ENCODE measurements around the gene CCNG2. TPM values are rescaled to one million over a fixed set of nuclear protein-coding genes. Genes with fewer than 3 reads are reported as not detected.

The CCNG2 gene
- total RNA-seq, 1 experiment from 2014 or later: 38.8 TPM

- H3K9ac ChIP-seq (ENCODE audit: low read length): no peak overlapping the region
- H3K4me2 ChIP-seq (ENCODE audit: low read depth, low read length, poor library complexity, severe bottlenecking): no peak overlapping the region
- H2AFZ ChIP-seq (ENCODE audit: low read length): no peak overlapping the region
- no peak overlapping the region for H3K27ac ChIP-seq (ENCODE audit: low read length)
- no peak for DNase-seq
- no peaks in the 10 kb centered on the region for H3K9me2 ChIP-seq (replicated peaks; ENCODE audit: insufficient read depth, low read length)
- no peaks in the 10 kb centered on the region for H3K36me3 ChIP-seq (ENCODE audit: insufficient read depth, low read length)
- H3K4me1 ChIP-seq (ENCODE audit: low read length): peaks cover 17% of the 10 kb centered on the region
- no peaks in the 10 kb centered on the region for H3K27me3 ChIP-seq (ENCODE audit: low read length)
- H4K20me1 ChIP-seq (ENCODE audit: insufficient read depth, low read depth, low read length): no peaks in the 10 kb centered on the region
- H3K9me3 ChIP-seq (ENCODE audit: low read length): no peaks in the 10 kb centered on the region
- no peaks in the 10 kb centered on the region for H3K79me2 ChIP-seq (ENCODE audit: low read length)
- H3K4me3 ChIP-seq (ENCODE audit: low read length): no peak overlapping the region
Measured at GRCh38 chr4:77196866-77197265, 39.9 kb downstream of the CCNG2 start.

DNA sequence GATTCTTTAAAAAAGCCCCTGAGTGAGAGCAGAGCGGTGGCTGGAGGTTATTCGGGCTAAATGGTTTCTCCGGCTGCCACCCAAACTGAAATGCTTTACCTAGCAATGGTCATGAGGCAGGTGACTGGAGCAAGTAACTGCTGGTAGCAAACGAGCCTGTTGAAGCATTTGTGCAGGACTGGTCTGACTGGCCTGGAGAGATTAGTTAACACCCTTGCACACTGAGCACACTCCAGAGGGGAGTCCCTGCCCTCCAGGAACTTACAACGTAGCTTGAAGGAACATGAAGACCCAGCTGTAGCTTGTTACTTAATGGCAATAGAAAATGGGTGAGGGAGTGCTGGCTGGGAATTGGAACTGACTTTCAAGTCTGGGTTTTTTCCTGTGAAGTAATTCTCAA is 40.4 kb downstream of the CCNG2 start:
- Histone ChIP-seq H3K4me3 (ENCODE audit: low read length) (no peak overlapping the region), H3K9ac (ENCODE audit: low read length) (no peak overlapping the region), H3K79me2 (ENCODE audit: low read length) (no peaks in the 10 kb centered on the region), H4K20me1 (ENCODE audit: insufficient read depth, low read depth, low read length) (no peaks in the 10 kb centered on the region), H3K27me3 (ENCODE audit: low read length) (no peaks in the 10 kb centered on the region), H3K36me3 (ENCODE audit: insufficient read depth, low read length) (no peaks in the 10 kb centered on the region), H3K4me1 (ENCODE audit: low read length) (peaks cover 17% of the 10 kb centered on the region), H3K9me2 (replicated peaks; ENCODE audit: insufficient read depth, low read length) (no peaks in the 10 kb centered on the region), H3K27ac (ENCODE audit: low read length) (no peak overlapping the region), H3K9me3 (ENCODE audit: low read length) (no peaks in the 10 kb centered on the region), H2AFZ (ENCODE audit: low read length) (no peak overlapping the region), H3K4me2 (ENCODE audit: low read depth, low read length, poor library complexity, severe bottlenecking) (no peak overlapping the region)
- DNase-seq: no peak

DNA sequence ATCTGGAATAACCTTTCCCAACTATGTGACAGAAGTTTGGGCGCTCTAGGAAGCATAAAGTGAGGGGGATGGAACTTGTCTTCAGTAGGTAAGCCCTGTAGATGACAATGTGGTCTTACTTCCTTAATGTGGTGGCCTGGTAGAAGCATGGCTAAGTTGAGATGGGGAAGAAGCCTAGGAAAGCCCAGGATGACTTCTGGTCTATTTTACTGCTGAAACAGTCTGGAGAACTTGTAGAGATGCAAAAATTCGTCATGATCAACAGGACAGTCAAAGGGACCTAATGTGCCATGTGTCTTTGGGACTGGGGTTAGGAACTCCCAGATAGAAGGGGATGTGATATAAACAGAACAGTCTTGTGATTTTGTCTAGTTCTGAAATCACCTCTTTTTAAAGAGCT is 40.8 kb downstream of the CCNG2 start:
- Histone ChIP-seq H3K27ac (ENCODE audit: low read length) (no peak overlapping the region), H3K9me2 (replicated peaks; ENCODE audit: insufficient read depth, low read length) (no peaks in the 10 kb centered on the region), H3K4me3 (ENCODE audit: low read length) (no peak overlapping the region), H2AFZ (ENCODE audit: low read length) (no peak overlapping the region), H4K20me1 (ENCODE audit: insufficient read depth, low read depth, low read length) (no peaks in the 10 kb centered on the region), H3K9me3 (ENCODE audit: low read length) (no peaks in the 10 kb centered on the region), H3K79me2 (ENCODE audit: low read length) (no peaks in the 10 kb centered on the region), H3K4me1 (ENCODE audit: low read length) (peaks cover 17% of the 10 kb centered on the region), H3K4me2 (ENCODE audit: low read depth, low read length, poor library complexity, severe bottlenecking) (no peak overlapping the region), H3K9ac (ENCODE audit: low read length) (no peak overlapping the region), H3K27me3 (ENCODE audit: low read length) (no peaks in the 10 kb centered on the region), H3K36me3 (ENCODE audit: insufficient read depth, low read length) (no peaks in the 10 kb centered on the region)
- DNase-seq: no peak

- Histone ChIP-seq H3K4me2 (ENCODE audit: low read depth, low read length, poor library complexity, severe bottlenecking) (no peak overlapping the region), H3K27ac (ENCODE audit: low read length) (no peak overlapping the region), H3K4me1 (ENCODE audit: low read length) (peaks cover 4% of the 10 kb centered on the region), H4K20me1 (ENCODE audit: insufficient read depth, low read depth, low read length) (no peaks in the 10 kb centered on the region), H2AFZ (ENCODE audit: low read length) (no peak overlapping the region), H3K9me2 (replicated peaks; ENCODE audit: insufficient read depth, low read length) (no peaks in the 10 kb centered on the region), H3K36me3 (ENCODE audit: insufficient read depth, low read length) (no peaks in the 10 kb centered on the region), H3K27me3 (ENCODE audit: low read length) (no peaks in the 10 kb centered on the region), H3K9ac (ENCODE audit: low read length) (no peak overlapping the region), H3K79me2 (ENCODE audit: low read length) (no peaks in the 10 kb centered on the region), H3K4me3 (ENCODE audit: low read length) (no peak overlapping the region), H3K9me3 (ENCODE audit: low read length) (no peaks in the 10 kb centered on the region)
- DNase-seq: no peak
Measured at GRCh38 chr4:77199276-77199675, 42.3 kb downstream of the CCNG2 start.

DNA sequence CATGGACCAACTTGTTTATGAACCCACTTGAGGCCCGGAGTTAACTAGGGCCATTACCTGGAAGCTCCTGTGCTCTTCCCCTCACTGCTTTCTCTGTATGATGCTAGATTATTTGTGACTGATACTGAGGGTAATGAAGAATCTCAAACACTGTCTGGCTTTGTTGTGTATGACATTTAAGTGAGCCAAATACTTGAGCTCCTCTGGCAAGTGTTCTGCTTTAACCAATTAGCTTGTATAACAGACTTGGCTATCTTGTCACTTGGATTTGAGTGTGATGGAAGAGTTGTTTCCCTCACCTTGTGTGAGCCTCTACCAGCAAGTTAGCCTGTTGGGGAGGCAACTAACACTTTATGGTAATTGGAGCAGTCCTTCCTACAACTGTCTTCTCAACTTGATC is 42.7 kb downstream of the CCNG2 start:
- DNase-seq: no peak
- Histone ChIP-seq H3K27ac (ENCODE audit: low read length) (no peak overlapping the region), H3K27me3 (ENCODE audit: low read length) (no peaks in the 10 kb centered on the region), H3K36me3 (ENCODE audit: insufficient read depth, low read length) (no peaks in the 10 kb centered on the region), H3K4me3 (ENCODE audit: low read length) (no peak overlapping the region), H3K4me2 (ENCODE audit: low read depth, low read length, poor library complexity, severe bottlenecking) (no peak overlapping the region), H3K9ac (ENCODE audit: low read length) (no peak overlapping the region), H4K20me1 (ENCODE audit: insufficient read depth, low read depth, low read length) (no peaks in the 10 kb centered on the region), H3K9me3 (ENCODE audit: low read length) (no peaks in the 10 kb centered on the region), H3K9me2 (replicated peaks; ENCODE audit: insufficient read depth, low read length) (no peaks in the 10 kb centered on the region), H3K4me1 (ENCODE audit: low read length) (no peaks in the 10 kb centered on the region; the same call in 1 of the 2 replicates), H2AFZ (ENCODE audit: low read length) (no peak overlapping the region), H3K79me2 (ENCODE audit: low read length) (no peaks in the 10 kb centered on the region)

DNA sequence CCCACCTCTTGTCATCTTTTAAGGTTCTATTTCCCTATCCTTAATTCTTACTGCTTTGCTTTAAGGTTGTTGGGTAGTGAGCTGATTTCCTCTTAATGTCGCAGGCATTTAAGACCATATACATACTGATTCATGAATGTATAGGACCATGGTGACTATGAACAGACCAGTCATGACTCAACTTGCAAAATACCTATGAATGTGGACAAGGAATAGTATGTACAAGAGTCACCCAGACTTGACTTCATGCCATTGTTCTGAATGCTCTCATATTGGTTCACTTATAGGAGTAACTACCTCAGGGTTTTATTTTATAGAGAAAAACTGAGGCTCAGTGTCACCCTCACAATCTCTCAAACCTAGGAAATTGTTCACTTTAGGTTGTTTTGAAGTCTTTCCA is 44.3 kb downstream of the CCNG2 start:
- H3K9me2 ChIP-seq (replicated peaks; ENCODE audit: insufficient read depth, low read length): no peaks in the 10 kb centered on the region
- H3K9ac ChIP-seq (ENCODE audit: low read length): no peak overlapping the region
- no peak overlapping the region for H3K4me3 ChIP-seq (ENCODE audit: low read length)
- H3K27me3 ChIP-seq (ENCODE audit: low read length): no peaks in the 10 kb centered on the region
- no peaks in the 10 kb centered on the region for H3K36me3 ChIP-seq (ENCODE audit: insufficient read depth, low read length)
- no peak for DNase-seq
- H3K4me2 ChIP-seq (ENCODE audit: low read depth, low read length, poor library complexity, severe bottlenecking): no peak overlapping the region
- no peak overlapping the region for H3K27ac ChIP-seq (ENCODE audit: low read length)
- no peaks in the 10 kb centered on the region for H3K9me3 ChIP-seq (ENCODE audit: low read length)
- H3K79me2 ChIP-seq (ENCODE audit: low read length): no peaks in the 10 kb centered on the region
- H2AFZ ChIP-seq (ENCODE audit: low read length): no peak overlapping the region
- H4K20me1 ChIP-seq (ENCODE audit: insufficient read depth, low read depth, low read length): no peaks in the 10 kb centered on the region
- H3K4me1 ChIP-seq (ENCODE audit: low read length): no peaks in the 10 kb centered on the region

- Histone ChIP-seq H3K36me3 (ENCODE audit: insufficient read depth, low read length) (no peaks in the 10 kb centered on the region), H3K9me3 (ENCODE audit: low read length) (no peaks in the 10 kb centered on the region), H3K27ac (ENCODE audit: low read length) (no peak overlapping the region)
Measured at GRCh38 chr4:77201857-77202256, 44.9 kb downstream of the CCNG2 start.

GRCh38 chr4:77202491-77202890 is 45.5 kb downstream of the CCNG2 start:
- H3K9me3 ChIP-seq (ENCODE audit: low read length): no peaks in the 10 kb centered on the region
- H3K27me3 ChIP-seq (ENCODE audit: low read length): no peaks in the 10 kb centered on the region
- H4K20me1 ChIP-seq (ENCODE audit: insufficient read depth, low read depth, low read length): no peaks in the 10 kb centered on the region
- DNase-seq: no peak
- no peak overlapping the region for H3K9ac ChIP-seq (ENCODE audit: low read length)
- no peaks in the 10 kb centered on the region for H3K9me2 ChIP-seq (replicated peaks; ENCODE audit: insufficient read depth, low read length)
- H3K79me2 ChIP-seq (ENCODE audit: low read length): no peaks in the 10 kb centered on the region
- H3K4me1 ChIP-seq (ENCODE audit: low read length): no peaks in the 10 kb centered on the region
- no peak overlapping the region for H3K4me2 ChIP-seq (ENCODE audit: low read depth, low read length, poor library complexity, severe bottlenecking)
- no peak overlapping the region for H2AFZ ChIP-seq (ENCODE audit: low read length)
- no peak overlapping the region for H3K27ac ChIP-seq (ENCODE audit: low read length)
- no peak overlapping the region for H3K4me3 ChIP-seq (ENCODE audit: low read length)
- no peaks in the 10 kb centered on the region for H3K36me3 ChIP-seq (ENCODE audit: insufficient read depth, low read length)

More at GRCh38 chr4:77201857-77202256, 44.9 kb downstream of the CCNG2 start:
- Histone ChIP-seq H3K9me2 (replicated peaks; ENCODE audit: insufficient read depth, low read length) (no peaks in the 10 kb centered on the region), H3K4me3 (ENCODE audit: low read length) (no peak overlapping the region), H3K27me3 (ENCODE audit: low read length) (no peaks in the 10 kb centered on the region), H3K9ac (ENCODE audit: low read length) (no peak overlapping the region), H2AFZ (ENCODE audit: low read length) (no peak overlapping the region), H3K4me2 (ENCODE audit: low read depth, low read length, poor library complexity, severe bottlenecking) (no peak overlapping the region), H4K20me1 (ENCODE audit: insufficient read depth, low read depth, low read length) (no peaks in the 10 kb centered on the region), H3K79me2 (ENCODE audit: low read length) (no peaks in the 10 kb centered on the region), H3K4me1 (ENCODE audit: low read length) (no peaks in the 10 kb centered on the region)
- DNase-seq: no peak
